Parathyroid adenoma (tissue), 2 donors: ENCODE data around the gene KIF23.
A peak's percentile ranks its signal among the peaks of the same experiment; 100 is the strongest.

Experiments used
- H2AFZ ChIP-seq: fragments of 300-600 bp; sonication (generic); one replicate; pipeline ENCODE4 v1.7.0; 2017; ENCODE audit warnings: antibody characterized with exemption, mild to moderate bottlenecking
- H3K27ac ChIP-seq: fragments of 300-600 bp; sonication (generic); one replicate; pipeline ENCODE4 v1.7.0; 2017
- H3K27me3 ChIP-seq: fragments of 300-600 bp; sonication (generic); one replicate; pipeline ENCODE4 v1.7.0; 2017; ENCODE audit warnings: low read length; ENCODE audit not compliant: control insufficient read depth, insufficient read depth
- H3K36me3 ChIP-seq: fragments of 300-600 bp; sonication (generic); one replicate; pipeline ENCODE4 v1.7.0; 2017; ENCODE audit warnings: low read length; ENCODE audit not compliant: control insufficient read depth, insufficient read depth
- H3K4me1 ChIP-seq: fragments of 300-600 bp; sonication (generic); one replicate; pipeline ENCODE4 v1.7.0; 2017; ENCODE audit warnings: control low read depth
- H3K4me2 ChIP-seq: fragments of 300-600 bp; sonication (generic); one replicate; pipeline ENCODE4 v1.7.0; 2017; ENCODE audit warnings: low read length
- H3K4me3 ChIP-seq: fragments of 300-600 bp; sonication (generic); one replicate; pipeline ENCODE4 v1.7.0; 2017; ENCODE audit warnings: low read depth, low read length
- H3K79me2 ChIP-seq: fragments of 300-600 bp; sonication (generic); one replicate; pipeline ENCODE4 v1.7.0; 2017; ENCODE audit warnings: control low read depth
- H3K9ac ChIP-seq: fragments of 300-600 bp; sonication (generic); one replicate; pipeline ENCODE4 v1.7.0; 2017; ENCODE audit warnings: mild to moderate bottlenecking
- H3K9me3 ChIP-seq: fragments of 300-600 bp; sonication (generic); one replicate; pipeline ENCODE4 v1.7.0; 2017; ENCODE audit warnings: low read length; ENCODE audit not compliant: control insufficient read depth
- CTCF ChIP-seq: fragments of 300-600 bp; sonication (generic); IDR thresholded peaks from one replicate; pipeline ENCODE4 v1.7.0; 2017; ENCODE audit warnings: antibody characterized with exemption, mild to moderate bottlenecking
- donor health status: primary hyperparathyroidism.

KIF23 gene

GRCh38 chr15:69414701-69415167, 585 bp downstream of the KIF23 start:
- peak overlapping the region; percentile 80 for H2AFZ ChIP-seq

GRCh38 chr15:69415381-69415780, 1.2 kb downstream of the KIF23 start:
- Histone ChIP-seq H3K79me2 (no peaks in the 10 kb centered on the region), H3K4me3 (no peak overlapping the region), H3K4me2 (no peak overlapping the region), H3K27me3 (no peaks in the 10 kb centered on the region), H3K36me3 (no peaks in the 10 kb centered on the region), H3K9ac (no peak overlapping the region), H2AFZ (no peak overlapping the region), H3K4me1 (no peaks in the 10 kb centered on the region), H3K27ac (no peak overlapping the region), H3K9me3 (no peaks in the 10 kb centered on the region)
- TF ChIP-seq CTCF = no peak

More at GRCh38 chr15:69414701-69415167, 585 bp downstream of the KIF23 start:
- Histone ChIP-seq H3K4me2 (peak overlapping the region; percentile 96), H3K27me3 (no peaks in the 10 kb centered on the region), H3K27ac (no peak overlapping the region), H3K9me3 (no peaks in the 10 kb centered on the region), H3K4me3 (peak overlapping the region; percentile 56), H3K4me1 (no peaks in the 10 kb centered on the region), H3K36me3 (no peaks in the 10 kb centered on the region), H3K79me2 (no peaks in the 10 kb centered on the region), H3K9ac (no peak overlapping the region)
- TF ChIP-seq CTCF = no peak

GRCh38 chr15:69417581-69417980, 3.4 kb downstream of the KIF23 start:
- H2AFZ ChIP-seq = no peak overlapping the region
- H3K79me2 ChIP-seq = no peaks in the 10 kb centered on the region
- H3K9ac ChIP-seq = no peak overlapping the region
- no peaks in the 10 kb centered on the region for H3K27me3 ChIP-seq
- no peaks in the 10 kb centered on the region for H3K4me1 ChIP-seq
- TF ChIP-seq CTCF = no peak
- no peaks in the 10 kb centered on the region for H3K9me3 ChIP-seq
- no peak overlapping the region for H3K4me2 ChIP-seq
- no peak overlapping the region for H3K4me3 ChIP-seq
- no peaks in the 10 kb centered on the region for H3K36me3 ChIP-seq
- H3K27ac ChIP-seq = no peak overlapping the region

GRCh38 chr15:69421498-69421897, 7.3 kb downstream of the KIF23 start:
- no peaks in the 10 kb centered on the region for H3K36me3 ChIP-seq
- H3K27ac ChIP-seq = no peak overlapping the region

More at GRCh38 chr15:69421498-69421897, 7.3 kb downstream of the KIF23 start:
- Histone ChIP-seq H3K9me3 (no peaks in the 10 kb centered on the region), H3K27me3 (no peaks in the 10 kb centered on the region), H3K4me1 (no peaks in the 10 kb centered on the region), H3K9ac (no peak overlapping the region), H3K4me2 (no peak overlapping the region), H2AFZ (no peak overlapping the region), H3K79me2 (no peaks in the 10 kb centered on the region), H3K4me3 (no peak overlapping the region)
- TF ChIP-seq CTCF = no peak
